GM18526 (cell line): ENCODE measurements around the gene DDX31.

Experiments
- POLR2A ChIP-seq: IDR thresholded peaks from 3 replicates; pipeline ENCODE4 v1.6.1; 2011; ENCODE audit not compliant: insufficient read length; ENCODE audit errors: extremely low read depth

Gene DDX31

DNA sequence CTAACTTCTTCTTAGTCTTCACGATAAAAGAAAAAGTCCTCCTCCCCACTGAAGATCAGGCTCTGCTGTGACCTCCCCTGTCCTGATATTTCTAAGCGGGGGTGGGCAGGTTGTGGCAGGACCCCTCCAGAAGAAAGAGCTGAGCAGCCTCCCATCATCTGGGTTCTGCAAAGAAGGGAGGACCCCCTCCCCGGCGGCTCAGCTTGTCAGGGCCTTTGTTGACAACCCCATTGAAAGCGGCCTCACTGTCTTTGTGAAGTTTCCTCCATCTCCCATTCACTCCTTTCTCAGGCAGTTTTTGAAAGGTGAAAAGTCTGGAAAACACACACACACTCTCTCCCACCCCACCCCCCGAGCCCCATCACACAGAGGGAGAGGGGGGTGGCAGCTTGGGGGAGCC, 113.5 kb downstream of the DDX31 start:
- no peak for TF ChIP-seq POLR2A

DNA sequence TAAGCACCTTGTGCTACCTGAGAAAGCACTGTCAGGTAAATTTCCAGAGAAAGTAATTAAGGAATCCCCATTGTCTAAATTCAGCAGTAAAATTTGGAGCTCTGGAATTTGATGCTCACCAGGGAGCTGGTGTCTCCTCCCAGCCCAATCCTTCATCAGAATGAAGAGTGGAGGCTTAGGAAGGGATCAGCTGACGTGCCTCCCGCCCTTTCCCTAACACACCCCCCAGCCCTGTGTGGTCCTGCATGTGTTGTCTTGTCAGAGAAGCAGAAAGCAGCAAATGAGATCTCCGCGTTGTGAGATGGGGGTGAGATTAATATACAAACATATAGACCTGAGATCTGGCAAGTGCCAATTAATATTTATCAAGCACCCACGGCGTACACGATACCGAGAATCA, 114.3 kb downstream of the DDX31 start:
- no peak for TF ChIP-seq POLR2A

DNA sequence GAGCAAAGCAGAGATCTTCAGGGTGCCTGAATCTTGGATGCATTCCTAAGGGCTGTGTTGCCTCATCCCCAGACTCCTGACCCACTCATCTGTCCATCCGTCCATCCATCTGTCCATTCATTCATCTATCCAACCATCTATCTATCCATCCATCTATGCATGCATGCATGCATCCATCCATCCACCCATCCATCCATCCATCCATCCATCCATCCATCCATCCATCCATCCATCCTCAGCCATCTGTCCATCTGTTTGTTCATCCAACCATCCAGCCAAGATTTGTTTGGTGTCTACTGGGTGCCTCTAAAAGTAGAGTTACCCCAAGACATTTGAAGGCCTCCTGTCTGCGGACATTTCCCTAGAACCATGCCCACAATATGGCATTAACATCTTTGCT, 115.0 kb downstream of the DDX31 start:
- TF ChIP-seq POLR2A: no peak

DNA sequence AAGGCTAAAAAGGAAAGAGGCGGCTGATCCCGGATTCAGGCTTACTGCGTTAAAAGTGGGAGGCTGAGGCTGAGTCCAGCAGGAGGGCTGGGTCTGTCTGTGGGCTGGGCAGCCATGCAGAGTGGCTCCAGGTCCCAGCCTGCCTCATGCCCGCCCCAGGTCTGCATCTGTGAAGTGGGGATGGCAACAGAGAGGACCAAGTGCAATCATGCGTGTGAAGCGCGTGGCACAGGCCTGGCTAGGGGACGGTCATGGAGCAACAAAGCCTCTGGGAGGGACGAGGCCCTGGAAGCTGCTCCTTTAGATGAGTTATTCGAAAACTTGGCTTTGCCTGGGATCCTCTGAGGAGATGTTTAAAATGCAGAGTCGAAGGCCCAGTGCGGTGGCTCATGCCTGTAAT, 117.7 kb downstream of the DDX31 start:
- TF ChIP-seq POLR2A: no peak

DNA sequence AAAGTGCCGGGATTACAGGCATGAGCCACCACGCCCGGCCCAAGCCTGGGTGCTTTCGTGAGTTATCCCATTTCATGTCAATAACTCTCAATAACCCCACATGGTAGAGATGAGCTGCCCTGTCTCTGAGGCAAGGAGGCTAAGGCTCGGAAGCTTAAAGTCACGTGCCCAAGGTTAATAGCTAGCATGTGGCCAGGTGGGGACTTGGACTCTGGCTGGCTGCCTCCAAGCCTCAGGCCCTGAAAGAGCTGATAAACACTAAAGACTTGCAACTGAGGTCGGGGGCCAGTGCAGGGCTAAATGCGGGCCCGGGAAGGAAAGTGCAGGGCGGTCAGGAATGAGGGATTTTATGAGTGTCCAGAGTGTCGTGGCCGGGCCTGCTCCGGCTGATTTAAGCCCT, 118.2 kb downstream of the DDX31 start:
- no peak for TF ChIP-seq POLR2A

DNA sequence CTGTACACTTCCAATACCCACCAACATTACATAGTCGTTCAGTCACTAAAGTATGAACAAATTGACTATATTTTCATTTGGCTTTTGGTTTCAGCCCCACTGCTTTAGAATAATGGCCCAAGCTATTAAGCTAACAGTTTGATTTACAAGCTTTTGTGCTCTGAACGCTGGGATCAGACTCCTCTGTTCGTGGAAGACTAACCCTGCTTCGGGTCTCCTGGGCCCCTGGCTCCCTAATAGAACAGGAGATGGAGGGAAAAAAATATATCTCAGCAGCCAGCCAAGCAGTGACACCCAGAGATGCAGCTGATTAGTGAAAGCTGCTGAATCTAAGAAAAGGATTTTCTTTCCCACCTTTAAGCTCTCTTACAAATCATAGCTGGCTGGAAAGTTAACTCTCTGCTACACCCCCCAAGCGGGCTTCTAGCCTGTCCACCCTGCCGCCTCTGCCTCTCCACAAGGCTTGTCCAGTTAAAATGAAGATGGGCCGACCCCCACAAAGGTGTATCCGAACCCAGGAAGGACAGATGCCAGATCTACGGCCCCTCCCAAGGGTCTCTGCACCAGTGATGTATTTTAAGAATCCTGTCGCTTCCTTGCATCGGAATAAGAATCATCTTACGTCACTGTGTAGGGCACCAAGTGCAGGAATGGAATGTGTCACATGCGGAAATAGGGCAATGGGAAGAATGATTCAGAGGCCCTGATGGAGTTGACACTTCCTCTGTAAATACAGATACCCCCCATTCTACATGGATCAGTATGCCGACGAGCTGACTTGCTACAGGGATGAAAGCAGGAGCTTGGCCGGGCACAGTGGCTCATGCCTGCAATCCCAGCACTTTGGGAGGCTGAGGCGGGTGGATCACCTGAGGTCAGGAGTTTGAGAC, 120.8 kb downstream of the DDX31 start:
- no peak for TF ChIP-seq POLR2A

DNA sequence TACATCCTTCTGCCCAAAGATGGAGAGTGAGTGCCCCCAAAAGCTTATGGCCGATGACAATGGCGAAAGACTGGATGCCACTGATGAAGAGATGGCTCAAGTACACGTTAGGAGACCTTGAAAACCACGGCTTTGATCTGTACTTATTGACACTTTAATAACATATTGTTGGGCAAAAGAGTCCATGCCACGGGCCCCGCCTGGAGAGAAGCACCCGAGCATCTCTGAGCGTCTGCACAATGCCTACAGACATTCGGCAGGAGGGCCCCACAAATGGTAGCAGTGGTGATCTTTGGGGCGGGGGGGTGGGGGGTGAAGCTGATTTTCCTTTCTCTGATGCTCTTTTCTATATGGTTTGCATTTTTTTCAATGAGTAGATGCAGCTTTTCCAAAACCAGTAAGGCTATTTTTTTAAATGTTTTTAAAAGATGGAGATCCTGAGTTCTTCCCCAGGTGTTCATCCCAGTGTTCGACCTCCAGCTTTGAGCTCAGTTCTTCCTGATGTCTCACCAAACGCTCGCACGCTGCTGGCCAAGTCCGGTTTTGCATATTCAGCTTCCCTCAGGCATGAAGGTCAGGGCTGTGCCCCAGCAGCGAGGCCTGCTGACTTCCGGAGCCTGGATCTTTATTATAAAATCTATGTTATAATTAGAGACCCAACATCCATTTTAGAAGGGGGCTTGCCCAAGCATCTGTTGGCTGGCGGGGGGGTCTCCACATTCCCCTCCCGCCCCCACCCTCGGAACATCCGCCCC, 121.6 kb downstream of the DDX31 start:
- no peak for TF ChIP-seq POLR2A

DNA sequence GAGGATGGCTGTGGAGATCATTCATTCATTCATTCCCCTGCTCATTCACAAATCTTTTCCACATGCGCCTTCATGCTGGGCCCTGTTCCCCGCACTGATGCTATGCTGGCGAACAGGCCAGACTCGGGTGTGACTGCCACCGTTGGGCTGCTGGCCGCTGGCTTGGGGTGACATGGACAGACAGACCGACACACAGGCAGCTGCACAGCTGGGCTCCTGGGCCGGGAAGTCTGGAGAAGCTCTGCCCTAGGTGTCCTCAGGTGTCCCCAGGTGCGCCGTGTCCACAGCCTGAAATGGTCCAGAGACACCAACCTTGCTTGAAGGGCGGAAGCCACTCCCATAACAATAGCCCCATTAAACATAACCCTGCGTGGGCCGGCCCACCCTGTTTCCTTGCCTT, 122.3 kb downstream of the DDX31 start:
- TF ChIP-seq POLR2A: no peak

DNA sequence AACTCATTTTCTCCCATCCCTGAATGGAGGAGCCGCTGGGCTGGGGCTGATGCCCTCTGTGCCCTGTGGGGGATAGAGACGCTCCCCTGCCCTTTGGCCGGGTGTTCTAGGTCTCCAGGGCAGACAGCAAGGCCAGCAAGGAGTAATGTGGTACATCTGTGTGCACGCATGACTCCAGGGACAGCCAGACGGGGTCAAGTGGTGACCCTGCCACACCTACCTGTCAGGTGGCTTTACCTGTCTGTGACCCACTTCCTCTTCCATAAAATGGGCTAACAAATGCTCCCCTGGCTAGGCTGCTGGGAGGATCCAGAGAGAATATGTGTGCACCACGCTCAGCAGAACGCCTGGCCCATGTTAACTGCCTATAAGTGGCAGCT, 122.7 kb downstream of the DDX31 start:
- no peak for TF ChIP-seq POLR2A

DNA sequence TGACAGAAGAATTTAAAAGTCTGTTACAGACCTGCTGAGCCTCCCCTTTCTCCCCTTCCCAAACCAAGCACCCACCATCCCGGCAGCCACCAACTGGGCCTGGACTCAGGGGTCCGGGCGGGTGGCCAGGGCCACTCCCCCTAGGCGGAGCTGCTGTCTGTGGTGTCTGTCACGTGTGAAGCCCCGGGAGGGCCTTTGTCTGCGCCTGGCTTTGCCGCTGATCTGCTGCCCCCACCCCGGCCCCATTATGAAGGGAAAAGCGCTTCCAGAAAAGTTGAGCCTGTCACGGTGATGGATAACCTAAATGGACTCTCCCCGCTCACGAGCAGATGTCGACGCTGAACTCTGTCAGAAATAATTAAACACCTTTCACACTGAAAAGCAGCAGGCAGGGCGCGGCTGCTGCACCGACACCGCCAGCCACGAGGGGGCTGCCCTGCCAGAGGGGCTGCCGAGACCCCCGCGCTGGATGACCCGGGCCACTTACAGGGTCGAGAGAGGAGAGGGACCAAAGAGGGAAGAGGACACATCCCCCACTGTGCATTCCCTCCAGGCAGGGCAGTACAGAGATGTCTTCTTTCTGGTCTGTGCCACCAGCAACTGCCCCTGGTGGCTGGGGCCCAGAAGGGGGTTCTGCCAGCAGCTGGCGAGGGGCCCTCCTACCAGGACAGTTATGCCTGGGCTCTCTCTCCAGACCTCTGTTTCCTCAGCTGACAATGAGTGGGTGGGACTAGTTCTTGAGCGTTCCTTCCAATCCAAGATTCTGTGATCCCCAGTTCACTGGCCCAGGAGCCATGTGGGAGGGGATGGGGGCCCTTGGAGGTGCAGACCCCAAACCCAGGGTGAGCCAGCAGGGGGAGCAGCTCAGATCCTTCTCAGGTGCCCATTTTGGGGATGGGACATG, 123.4 kb downstream of the DDX31 start:
- no peak for TF ChIP-seq POLR2A

DNA sequence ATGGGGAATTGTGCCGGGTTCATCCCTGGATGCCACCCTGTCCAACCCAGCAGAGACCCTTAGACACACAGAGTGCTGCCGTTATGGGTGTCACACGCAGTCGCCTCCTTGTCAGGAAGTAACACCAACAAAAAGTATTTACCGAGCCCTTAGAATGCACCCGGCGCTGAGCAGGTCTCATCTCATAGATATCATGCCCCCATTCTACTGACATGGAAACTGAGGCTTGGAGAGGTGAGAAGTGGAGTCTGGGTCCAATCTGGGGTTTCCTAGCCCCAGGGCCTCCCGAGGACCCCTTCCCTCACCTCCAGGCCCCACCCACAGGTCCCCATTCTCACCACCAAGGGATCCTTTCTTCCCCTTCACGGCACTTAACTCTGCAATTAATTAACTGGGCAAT, 124.2 kb downstream of the DDX31 start:
- no peak for TF ChIP-seq POLR2A

DNA sequence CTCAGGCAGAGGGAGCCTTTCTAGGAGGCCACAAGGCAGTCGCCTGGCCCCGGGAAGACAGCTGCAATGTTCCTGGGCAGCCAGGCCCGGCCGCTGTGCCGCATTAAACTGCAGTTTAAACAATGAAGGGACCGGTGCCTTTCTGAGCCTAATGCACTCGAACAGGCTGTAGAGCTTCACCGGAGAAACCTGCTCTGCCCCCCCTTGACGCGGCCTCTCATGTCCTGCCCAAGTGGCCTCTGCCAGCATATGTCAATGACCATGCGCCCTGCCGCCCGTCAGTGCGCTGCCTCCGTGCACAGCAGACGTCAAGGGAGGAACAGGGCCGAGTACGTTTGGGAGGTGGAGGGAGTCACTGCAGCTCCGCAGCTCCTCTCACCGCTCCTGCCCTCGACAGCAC, 125.8 kb downstream of the DDX31 start:
- TF ChIP-seq POLR2A: no peak

DNA sequence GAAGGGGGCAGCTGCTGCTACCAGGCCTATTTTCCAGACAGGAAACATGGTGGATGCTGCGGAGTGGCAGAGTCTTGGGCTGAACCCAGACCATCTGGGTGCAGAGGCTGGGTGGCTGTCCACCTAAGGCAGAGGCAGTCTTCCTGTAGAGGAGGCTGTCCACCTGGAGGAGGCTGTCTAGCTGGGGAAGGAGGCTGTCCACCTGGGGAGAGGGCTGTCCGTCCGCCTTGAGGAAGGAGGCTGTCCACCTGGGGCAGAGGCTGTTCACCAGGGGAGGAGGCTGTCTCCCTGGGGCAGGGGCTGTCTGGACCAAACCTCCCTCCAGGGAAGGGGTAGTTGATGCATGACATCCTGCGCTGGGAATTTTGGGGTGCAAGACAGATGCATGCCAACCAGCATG, 126.5 kb downstream of the DDX31 start:
- TF ChIP-seq POLR2A: no peak
